GM21786 (cell line): Measurements from ENCODE around the gene DMRT1.

Experiments
- ATAC-seq: cut with Tn5 transposase; IDR thresholded peaks from one replicate; pipeline ENCODE4 v1.9.1; 2021; ENCODE audit not compliant: unreplicated experiment

Gene DMRT1

GRCh38 chr9:920927-921326, 79.4 kb downstream of the DMRT1 start:
- ATAC-seq = no peak

GRCh38 chr9:922171-922570, 80.7 kb downstream of the DMRT1 start:
- no peak for ATAC-seq

GRCh38 chr9:922731-923130, 81.2 kb downstream of the DMRT1 start:
- ATAC-seq = no peak

- no peak for ATAC-seq
Observed at GRCh38 chr9:926976-927375, 85.5 kb downstream of the DMRT1 start.

GRCh38 chr9:928363-929042, 87.0 kb downstream of the DMRT1 start:
- ATAC-seq = peak; percentile 72

- no peak for ATAC-seq
Observed at GRCh38 chr9:929719-930118, 88.2 kb downstream of the DMRT1 start.

GRCh38 chr9:933356-933755, 91.9 kb downstream of the DMRT1 start:
- no peak for ATAC-seq

GRCh38 chr9:935348-935965, 94.0 kb downstream of the DMRT1 start:
- ATAC-seq = no peak

- no peak for ATAC-seq
Observed at GRCh38 chr9:942805-943580, 101.5 kb downstream of the DMRT1 start.

- ATAC-seq = no peak
Observed at GRCh38 chr9:947985-948384, 106.5 kb downstream of the DMRT1 start.

- ATAC-seq = no peak
Observed at GRCh38 chr9:948497-948896, 107.0 kb downstream of the DMRT1 start.

- no peak for ATAC-seq
Observed at GRCh38 chr9:950139-950538, 108.6 kb downstream of the DMRT1 start.

- ATAC-seq = no peak
Observed at GRCh38 chr9:952546-952945, 111.0 kb downstream of the DMRT1 start.

GRCh38 chr9:959105-959504, 117.6 kb downstream of the DMRT1 start:
- ATAC-seq = no peak

- ATAC-seq = no peak
Observed at GRCh38 chr9:959914-960313, 118.4 kb downstream of the DMRT1 start.

- no peak for ATAC-seq
Observed at GRCh38 chr9:962023-962422, 120.5 kb downstream of the DMRT1 start.

- no peak for ATAC-seq
Observed at GRCh38 chr9:965497-965896, 124.0 kb downstream of the DMRT1 start.

GRCh38 chr9:966870-967269, 125.4 kb downstream of the DMRT1 start:
- no peak for ATAC-seq

GRCh38 chr9:967436-967835, 125.9 kb downstream of the DMRT1 start:
- ATAC-seq = no peak

- no peak for ATAC-seq
Observed at GRCh38 chr9:967903-968641, 126.6 kb downstream of the DMRT1 start.

GRCh38 chr9:969310-970150, 128.0 kb downstream of the DMRT1 start:
- ATAC-seq = no peak
